Hepatocyte (in vitro differentiated cells): ENCODE data around the gene SLC16A3.

Experiments
- CTCF ChIP-seq: fragments of 200-600 bp; sonication (generic); IDR thresholded peaks from 2 replicates; pipeline ENCODE4 v1.5.1; 2016; ENCODE audit warnings: antibody characterized with exemption, mild to moderate bottlenecking; ENCODE audit not compliant: poor library complexity
- EZH2 ChIP-seq: fragments of 200-600 bp; sonication (generic); IDR thresholded peaks from 2 replicates; pipeline ENCODE4 v1.6.1; 2016; ENCODE audit warnings: antibody characterized with exemption, mild to moderate bottlenecking, borderline replicate concordance

GRCh38 chr17:82281502-82282238, 52.8 kb downstream of the SLC16A3 start:
- TF ChIP-seq CTCF = no peak
- TF ChIP-seq EZH2 = no peak
